Activated T-cell treated with anti-CD3 and anti-CD28 coated beads, Interleukin-2, amount 50 U/mL, for 24 hours (primary cell): ENCODE results near the gene SPTBN2.
"Not testable (repeated sequence)": the region's sequence is repeated elsewhere in the genome, so short reads cannot be mapped to it uniquely, and the experiment has no call there.

Experiments used
- DNase-seq: peaks from one replicate; pipeline ENCODE4 v3.0.0-alpha.2; 2020
- H3K27ac Mint-ChIP-seq: 2 replicates; pipeline ENCODE4 v1.8.0; 2020; ENCODE audit warnings: mild to moderate bottlenecking, mixed read lengths
- H3K27me3 Mint-ChIP-seq: 2 replicates; pipeline ENCODE4 v1.8.0; 2020; ENCODE audit warnings: mixed read lengths
- H3K36me3 Mint-ChIP-seq: 2 replicates; pipeline ENCODE4 v1.8.0; 2020; ENCODE audit warnings: low read depth, mixed read lengths
- H3K4me1 Mint-ChIP-seq: 2 replicates; pipeline ENCODE4 v1.8.0; 2020; ENCODE audit warnings: low read depth, mixed read lengths
- H3K4me3 Mint-ChIP-seq: 2 replicates; pipeline ENCODE4 v1.8.0; 2020; ENCODE audit warnings: mild to moderate bottlenecking, moderate library complexity, mixed read lengths
- H3K9me3 Mint-ChIP-seq: 2 replicates; pipeline ENCODE4 v1.8.0; 2020; ENCODE audit warnings: mixed read lengths

SPTBN2 gene

GRCh38 chr11:66663741-66664296 lies 65.2 kb downstream of the SPTBN2 start:
- H3K9me3 Mint-ChIP-seq, result no peaks in the 10 kb centered on the region
- H3K27me3 Mint-ChIP-seq, result no peaks in the 10 kb centered on the region
- peak overlapping the region; percentile 40 for H3K27ac Mint-ChIP-seq
- DNase-seq, result no peak
- peaks cover 30% of the 10 kb centered on the region for H3K4me1 Mint-ChIP-seq
- peaks cover 93% of the 10 kb centered on the region for H3K36me3 Mint-ChIP-seq
- H3K4me3 Mint-ChIP-seq, result no peak overlapping the region

GRCh38 chr11:66659763-66660162 lies 69.3 kb downstream of the SPTBN2 start:
- Mint-ChIP-seq H3K27me3 (no peaks in the 10 kb centered on the region), H3K4me1 (peaks cover 16% of the 10 kb centered on the region), H3K36me3 (peaks cover 84% of the 10 kb centered on the region), H3K4me3 (no peak overlapping the region), H3K9me3 (no peaks in the 10 kb centered on the region), H3K27ac (peak overlapping the region; percentile 6)
- DNase-seq, result no peak

GRCh38 chr11:66653123-66653522 lies 75.9 kb downstream of the SPTBN2 start:
- H3K27me3 Mint-ChIP-seq, result no peaks in the 10 kb centered on the region
- no peak for DNase-seq
- no peaks in the 10 kb centered on the region for H3K9me3 Mint-ChIP-seq
- H3K36me3 Mint-ChIP-seq, result peaks cover 85% of the 10 kb centered on the region
- no peak overlapping the region for H3K4me3 Mint-ChIP-seq
- peaks cover 41% of the 10 kb centered on the region for H3K4me1 Mint-ChIP-seq
- H3K27ac Mint-ChIP-seq, result peak overlapping the region; percentile 83

- H3K27me3 Mint-ChIP-seq, result no peaks in the 10 kb centered on the region
These were observed 76.4 kb downstream of the SPTBN2 start for GRCh38 chr11:66652651-66653050.

GRCh38 chr11:66651016-66651415 lies 78.0 kb downstream of the SPTBN2 start:
- Mint-ChIP-seq H3K9me3 (no peaks in the 10 kb centered on the region), H3K27me3 (no peaks in the 10 kb centered on the region), H3K4me1 (peaks cover 60% of the 10 kb centered on the region), H3K36me3 (peaks cover 88% of the 10 kb centered on the region), H3K4me3 (no peak overlapping the region), H3K27ac (peak overlapping the region; percentile 71)
- no peak for DNase-seq

More at GRCh38 chr11:66652651-66653050, 76.4 kb downstream of the SPTBN2 start:
- no peak overlapping the region for H3K4me3 Mint-ChIP-seq
- no peak for DNase-seq
- H3K4me1 Mint-ChIP-seq, result peaks cover 44% of the 10 kb centered on the region
- H3K9me3 Mint-ChIP-seq, result no peaks in the 10 kb centered on the region
- peaks cover 86% of the 10 kb centered on the region for H3K36me3 Mint-ChIP-seq
- peak overlapping the region; percentile 83 for H3K27ac Mint-ChIP-seq

- peaks cover 69% of the 10 kb centered on the region for H3K4me1 Mint-ChIP-seq
- peaks cover 91% of the 10 kb centered on the region for H3K36me3 Mint-ChIP-seq
- no peaks in the 10 kb centered on the region for H3K9me3 Mint-ChIP-seq
- DNase-seq, result peak; percentile 14
- no peak overlapping the region for H3K4me3 Mint-ChIP-seq
- H3K27me3 Mint-ChIP-seq, result no peaks in the 10 kb centered on the region
- peak overlapping the region; percentile 79 for H3K27ac Mint-ChIP-seq
These were observed 79.1 kb downstream of the SPTBN2 start for GRCh38 chr11:66649903-66650302.

- DNase-seq, result peak; percentile 8
- H3K27ac Mint-ChIP-seq, result peak overlapping the region; percentile 98
- peaks cover 98% of the 10 kb centered on the region for H3K36me3 Mint-ChIP-seq
- no peak overlapping the region for H3K4me3 Mint-ChIP-seq
- H3K27me3 Mint-ChIP-seq, result no peaks in the 10 kb centered on the region
- peaks cover 85% of the 10 kb centered on the region for H3K4me1 Mint-ChIP-seq
- no peaks in the 10 kb centered on the region for H3K9me3 Mint-ChIP-seq
These were observed 82.2 kb downstream of the SPTBN2 start for GRCh38 chr11:66646828-66647227.

- no peak for DNase-seq
- H3K36me3 Mint-ChIP-seq, result peaks cover 99% of the 10 kb centered on the region
- H3K27me3 Mint-ChIP-seq, result no peaks in the 10 kb centered on the region
- peaks cover 88% of the 10 kb centered on the region for H3K4me1 Mint-ChIP-seq
- H3K27ac Mint-ChIP-seq, result peak overlapping the region; percentile 98
- no peaks in the 10 kb centered on the region for H3K9me3 Mint-ChIP-seq
- peak overlapping the region; percentile 96 for H3K4me3 Mint-ChIP-seq
These were observed 85.1 kb downstream of the SPTBN2 start for GRCh38 chr11:66643745-66644437.

GRCh38 chr11:66641834-66642233 lies 87.2 kb downstream of the SPTBN2 start:
- H3K27me3 Mint-ChIP-seq, result no peaks in the 10 kb centered on the region
- H3K27ac Mint-ChIP-seq, result peak overlapping the region; percentile 98
- H3K9me3 Mint-ChIP-seq, result no peaks in the 10 kb centered on the region
- DNase-seq, result no peak
- H3K36me3 Mint-ChIP-seq, result peaks cover 97% of the 10 kb centered on the region
- peak overlapping the region; percentile 96 for H3K4me3 Mint-ChIP-seq
- H3K4me1 Mint-ChIP-seq, result peaks cover 88% of the 10 kb centered on the region

- Mint-ChIP-seq H3K36me3 (peaks cover 93% of the 10 kb centered on the region), H3K27ac (peak overlapping the region; percentile 98), H3K4me3 (peak overlapping the region; percentile 96), H3K4me1 (peaks cover 78% of the 10 kb centered on the region)
- peak; percentile 31 for DNase-seq
- not testable (repeated sequence) for H3K9me3 Mint-ChIP-seq, H3K27me3 Mint-ChIP-seq
These were observed 89.1 kb downstream of the SPTBN2 start for GRCh38 chr11:66639814-66640340.

GRCh38 chr11:66639066-66639813 lies 89.8 kb downstream of the SPTBN2 start:
- peaks cover 92% of the 10 kb centered on the region for H3K36me3 Mint-ChIP-seq
- H3K27me3 Mint-ChIP-seq, result no peaks in the 10 kb centered on the region
- H3K4me1 Mint-ChIP-seq, result peaks cover 77% of the 10 kb centered on the region
- DNase-seq, result peak; percentile 31
- H3K9me3 Mint-ChIP-seq, result no peaks in the 10 kb centered on the region
- H3K4me3 Mint-ChIP-seq, result peak overlapping the region; percentile 96
- peak overlapping the region; percentile 98 for H3K27ac Mint-ChIP-seq

- Mint-ChIP-seq H3K4me1 (peaks cover 71% of the 10 kb centered on the region), H3K9me3 (no peaks in the 10 kb centered on the region), H3K36me3 (peaks cover 91% of the 10 kb centered on the region), H3K27ac (peak within 1 kb of the TSS; percentile 98), H3K27me3 (no peaks in the 10 kb centered on the region), H3K4me3 (peak within 1 kb of the TSS; percentile 96)
- DNase-seq, result peak; percentile 90
These were observed 90.6 kb downstream of the SPTBN2 start, which contains the start of gene RBM4 for GRCh38 chr11:66638177-66639065. Gene RBM4, plus strand, starts transcription at chr11:66638703. Its CDS starts 1,009 bp downstream, at chr11:66639712.

- H3K36me3 Mint-ChIP-seq, result peaks cover 91% of the 10 kb centered on the region
- H3K4me1 Mint-ChIP-seq, result peaks cover 66% of the 10 kb centered on the region
- DNase-seq, result no peak
These were observed 91.3 kb downstream of the SPTBN2 start for GRCh38 chr11:66637557-66638176.

More at GRCh38 chr11:66637557-66638176, 91.3 kb downstream of the SPTBN2 start:
- Mint-ChIP-seq H3K9me3 (no peaks in the 10 kb centered on the region), H3K4me3 (peak overlapping the region; percentile 96), H3K27me3 (no peaks in the 10 kb centered on the region), H3K27ac (peak overlapping the region; percentile 98)
